IMR-90 (cell line): ENCODE data around the gene SYT3. TPM values are rescaled to one million over a fixed set of nuclear protein-coding genes. Genes with fewer than 3 reads are reported as not detected.

Experiments used
- ATAC-seq: fragments of 200-7000 bp; cut with Tn5 transposase; 2 replicates; pipeline ENCODE4 v1.9.1; 2020; ENCODE audit warnings: low read depth, mild to moderate bottlenecking, moderate library complexity
- BruUV-seq: library from RNA; stranded (reverse); fragments of 400-500 nt; replicated peaks from 2 replicates; lab custom pipeline; 2021; lab: Mats Ljungman, UMichigan
- CTCF ChIA-PET: fragments of 300-600 bp; formaldehyde crosslinking; extraction: SDS; loops from one replicate; lab custom pipeline; 2021; ENCODE audit warnings: antibody characterized with exemption; lab: Yijun Ruan, JAX
- POLR2A ChIA-PET: fragments of 300-600 bp; sonication (Branson Sonifier 250); formaldehyde crosslinking; loops from one replicate; lab custom pipeline; 2022; ENCODE audit warnings: antibody characterized with exemption; ENCODE audit not compliant: unreplicated experiment; lab: Charles Lee
- DNase-seq: peaks from one replicate; pipeline ENCODE4 v3.0.0; 2013
- H2AFZ ChIP-seq: replicated peaks from 2 replicates; pipeline ENCODE3; 2013; ENCODE audit warnings: low read length, mild to moderate bottlenecking; ENCODE audit not compliant: poor library complexity
- H2AK5ac ChIP-seq: 2 replicates; pipeline ENCODE4 v1.6.1; 2013; ENCODE audit warnings: low read depth, low read length, inconsistent platforms
- H2AK9ac ChIP-seq: replicated peaks from 2 replicates; pipeline ENCODE3; 2013; ENCODE audit warnings: mild to moderate bottlenecking, low read depth, low read length, moderate library complexity; ENCODE audit not compliant: poor library complexity
- H2BK120ac ChIP-seq: 2 replicates; pipeline ENCODE4 v1.6.1; 2013; ENCODE audit warnings: low read depth, low read length, inconsistent platforms
- H2BK15ac ChIP-seq: 3 replicates; pipeline ENCODE4 v1.6.1; 2013; ENCODE audit warnings: low read depth, low read length, inconsistent platforms
- H2BK20ac ChIP-seq: 2 replicates; pipeline ENCODE4 v1.6.1; 2013; ENCODE audit warnings: low read depth, mild to moderate bottlenecking, inconsistent platforms, low read length, moderate library complexity
- H2BK5ac ChIP-seq: 2 replicates; pipeline ENCODE4 v1.6.1; 2013; ENCODE audit warnings: mild to moderate bottlenecking, low read depth, low read length, inconsistent platforms; ENCODE audit not compliant: poor library complexity, severe bottlenecking
- H3K14ac ChIP-seq: replicated peaks from 2 replicates; pipeline ENCODE4 v1.6.1; 2013; ENCODE audit warnings: low read depth, low read length, inconsistent platforms
- H3K18ac ChIP-seq: 2 replicates; pipeline ENCODE4 v1.6.1; 2013; ENCODE audit warnings: low read depth, low read length, control low read depth
- H3K23ac ChIP-seq: 2 replicates; pipeline ENCODE4 v1.6.1; 2013; ENCODE audit warnings: low read depth, low read length, inconsistent platforms
- H3K27ac ChIP-seq: 2 replicates; pipeline ENCODE4 v1.5.1; 2013; ENCODE audit warnings: mild to moderate bottlenecking, control low read depth, low read length; ENCODE audit not compliant: insufficient read depth
- H3K27me3 ChIP-seq: 2 replicates; pipeline ENCODE4 v1.6.1; 2013; ENCODE audit warnings: low read length; ENCODE audit not compliant: control insufficient read depth, insufficient read depth
- H3K36me3 ChIP-seq: 2 replicates; pipeline ENCODE4 v1.6.1; 2013; ENCODE audit warnings: low read length, mixed read lengths; ENCODE audit not compliant: control insufficient read depth, insufficient read depth
- H3K4ac ChIP-seq: 2 replicates; pipeline ENCODE4 v1.6.1; 2013; ENCODE audit warnings: low read depth, low read length, inconsistent platforms
- H3K4me1 ChIP-seq: 2 replicates; pipeline ENCODE4 v1.6.1; 2013; ENCODE audit warnings: low read length, mixed read lengths; ENCODE audit not compliant: control insufficient read depth, insufficient read depth
- H3K4me2 ChIP-seq: 2 replicates; pipeline ENCODE4 v1.6.1; 2013; ENCODE audit warnings: low read depth, mild to moderate bottlenecking, control low read depth, low read length, moderate library complexity
- H3K4me3 ChIP-seq: 2 replicates; pipeline ENCODE4 v1.5.1; 2013; ENCODE audit warnings: low read depth, mild to moderate bottlenecking, control low read depth, low read length, moderate library complexity; ENCODE audit not compliant: insufficient read depth
- H3K56ac ChIP-seq: 2 replicates; pipeline ENCODE4 v1.6.1; 2013; ENCODE audit warnings: low read length, inconsistent platforms; ENCODE audit not compliant: insufficient read depth; ENCODE audit errors: extremely low read depth
- H3K79me1 ChIP-seq, 2 experiments: 2 replicates each; pipeline ENCODE4 v1.6.1; 2013; ENCODE audit warnings: low read length in 2 of 2, inconsistent platforms in 1 of 2, low read depth in 1 of 2
- H3K9ac ChIP-seq: 2 replicates; pipeline ENCODE4 v1.6.1; 2013; ENCODE audit warnings: low read depth, low read length, control low read depth
- H3K9me1 ChIP-seq: 2 replicates; pipeline ENCODE4 v1.6.1; 2013; ENCODE audit warnings: low read length, inconsistent platforms; ENCODE audit not compliant: insufficient read depth
- H3K9me3 ChIP-seq: 2 replicates; pipeline ENCODE4 v1.6.1; 2013; ENCODE audit warnings: low read length; ENCODE audit not compliant: control insufficient read depth, insufficient read depth
- H4K20me1 ChIP-seq: 2 replicates; pipeline ENCODE4 v1.6.1; 2013; ENCODE audit warnings: low read length, inconsistent platforms; ENCODE audit not compliant: insufficient read depth
- H4K5ac ChIP-seq: 2 replicates; pipeline ENCODE4 v1.6.1; 2013; ENCODE audit warnings: mild to moderate bottlenecking, low read depth, low read length, control low read depth
- H4K8ac ChIP-seq, 2 experiments: 2 replicates each; pipeline ENCODE4 v1.6.1; 2013; ENCODE audit warnings: low read depth in 2 of 2, low read length in 2 of 2, control low read depth in 1 of 2, inconsistent platforms in 1 of 2
- H4K91ac ChIP-seq: 2 replicates; pipeline ENCODE4 v1.6.1; 2013; ENCODE audit warnings: low read depth, low read length, inconsistent platforms; ENCODE audit not compliant: insufficient read depth
- BHLHE40 ChIP-seq: fragments of 150-350 bp; IDR thresholded peaks from 2 replicates; pipeline ENCODE4 v1.6.1; 2016; ENCODE audit warnings: mild to moderate bottlenecking, low read depth, low read length
- CEBPB ChIP-seq: IDR thresholded peaks from 2 replicates; pipeline ENCODE4 v1.6.1; 2012; ENCODE audit warnings: low read depth, low read length, improper control_type of control experiment
- FOS ChIP-seq: fragments of 150-350 bp; IDR thresholded peaks from 2 replicates; pipeline ENCODE4 v1.6.1; 2016; ENCODE audit warnings: low read depth, low read length
- MXI1 ChIP-seq: IDR thresholded peaks from 2 replicates; pipeline ENCODE4 v1.6.1; 2012; ENCODE audit warnings: low read depth, mild to moderate bottlenecking, low read length, moderate library complexity, borderline replicate concordance
- POLR2A ChIP-seq: IDR thresholded peaks from 2 replicates; pipeline ENCODE4 v1.6.1; 2012; ENCODE audit warnings: mild to moderate bottlenecking, low read depth, low read length
- RCOR1 ChIP-seq: IDR thresholded peaks from 2 replicates; pipeline ENCODE4 v1.6.1; 2012; ENCODE audit warnings: mild to moderate bottlenecking, low read length, improper control_type of control experiment; ENCODE audit not compliant: insufficient replicate concordance
- RFX5 ChIP-seq: IDR thresholded peaks from 2 replicates; pipeline ENCODE4 v1.8.0; 2012; ENCODE audit warnings: low read depth, mild to moderate bottlenecking, low read length, moderate library complexity
- WGBS, 2 experiments: methylation state at CpG; one replicate each; pipeline versions ENCODE4 v1.1.5 to v1.1.7; 2013; ENCODE audit warnings: missing lambda C conversion rate in 2 of 2; ENCODE audit not compliant: insufficient read length in 1 of 2; ENCODE audit errors: extremely low coverage in 2 of 2; 5-methylcytosine and 5-hydroxymethylcytosine counted together
- dilution Hi-C: fragments of 300-500 bp; cut with HindIII; formaldehyde crosslinking; loops from one replicate; pipeline ENCODE4 v1.14.3; 2018; ENCODE audit warnings: low sequenced_read_pairs; ENCODE audit not compliant: unreplicated experiment
- in situ Hi-C: fragments of 300-500 bp; cut with MboI; formaldehyde crosslinking; loops from 3 replicates; pipeline ENCODE4 v1.14.3; 2019; ENCODE audit warnings: low sequenced_read_pairs, inconsistent platforms, mixed read lengths
- intact Hi-C: fragments of 100-400 bp; cut with micrococcal nuclease; formaldehyde crosslinking; loops from 2 replicates; pipeline ENCODE4 v1.10.0; 2022
- polyA plus RNA-seq, 3 experiments: library from polyadenylated mRNA; depleted of rRNA; stranded (reverse); fragments of >200 nt; gene quantifications; 2 replicates each; pipeline ENCODE4 v1.2.3, GENCODE V29; 2012; ENCODE audit warnings: low replicate concordance in 1 of 3
- total RNA-seq: library from RNA; depleted of rRNA; stranded (reverse); fragments of >200 nt; gene quantifications from 2 replicates; pipeline ENCODE4 v1.2.3, GENCODE V29; 2012
- TF ChIP-seq, protein P1 (sequence below): fragments of 150-350 bp; IDR thresholded peaks from 2 replicates; pipeline ENCODE4 v1.6.1; 2017; ENCODE audit warnings: mild to moderate bottlenecking, antibody characterized with exemption, low read length, low read depth
- TF ChIP-seq, protein P2 (sequence below): fragments of 150-350 bp; IDR thresholded peaks from 2 replicates; pipeline ENCODE4 v1.6.1; 2016; ENCODE audit warnings: low read depth, mild to moderate bottlenecking, low read length, moderate library complexity, borderline replicate concordance
- TF ChIP-seq, protein P3 (sequence below): conservative IDR thresholded peaks from 2 replicates; pipeline ENCODE4 v1.5.1; 2012; ENCODE audit warnings: mild to moderate bottlenecking, low read depth, low read length, improper control_type of control experiment

Gene SYT3
- total and polyA plus RNA-seq, 2 of the 4 experiments (the other 2 are of a cell fraction), result 0.05 TPM; not detected in 1

DNA sequence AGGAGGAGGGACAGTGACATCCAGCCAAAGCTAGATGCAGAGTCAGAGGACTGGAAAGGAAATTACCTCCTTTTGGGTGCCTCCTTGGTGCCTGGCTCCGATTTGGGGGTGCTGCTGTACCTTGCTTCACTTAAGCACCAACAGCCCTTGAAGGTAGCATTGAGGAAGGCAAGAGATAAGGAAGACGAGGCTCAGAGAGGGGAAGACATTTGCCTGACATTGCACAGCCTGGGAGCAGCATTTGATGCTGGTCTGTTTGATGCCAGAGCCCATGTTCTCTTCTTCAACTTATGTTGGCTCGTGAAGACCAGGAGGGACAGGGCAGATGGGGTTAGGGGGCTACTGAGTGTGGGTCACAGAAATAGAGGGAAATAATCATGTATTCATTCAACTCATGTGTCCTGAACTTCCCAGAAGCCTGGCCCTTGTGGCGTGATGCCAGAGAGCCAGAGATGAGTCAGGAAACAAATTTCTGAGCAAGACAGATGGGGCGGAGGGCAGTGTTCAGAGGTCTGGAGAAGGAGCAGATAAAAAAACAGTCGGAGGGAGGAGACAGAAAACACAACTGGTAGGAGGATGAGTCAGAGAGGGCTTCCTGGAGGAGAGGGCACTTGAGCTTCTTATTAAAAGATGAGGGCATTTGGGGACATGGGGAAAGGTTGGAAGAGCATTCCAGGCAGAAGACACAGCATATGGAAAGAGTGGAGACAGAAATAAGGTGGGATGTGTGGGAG, 6.6 kb upstream of the SYT3 start:
- intact Hi-C loops (no loop called here), in situ Hi-C loops (no loop called here), dilution Hi-C loops (no loop called here)
- H3K23ac ChIP-seq, result no peak overlapping the region
- no peak for ATAC-seq
- H3K9ac ChIP-seq, result no peak overlapping the region
- DNase-seq, result peak; percentile 54
- H2AK9ac ChIP-seq, result no peak overlapping the region
- H2AK5ac ChIP-seq, result no peak overlapping the region
- H3K9me1 ChIP-seq, result no peaks in the 10 kb centered on the region
- no peak overlapping the region for H4K5ac ChIP-seq
- no TSS peak for BruUV-seq
- no peak overlapping the region for H4K8ac ChIP-seq
- no peak overlapping the region for H3K4me3 ChIP-seq
- H3K4me2 ChIP-seq, result no peak overlapping the region
- H3K56ac ChIP-seq, result no peak overlapping the region
- H4K20me1 ChIP-seq, result no peaks in the 10 kb centered on the region
- ChIA-PET POLR2A (no interaction called here), CTCF (no interaction called here)
- H2BK20ac ChIP-seq, result no peak overlapping the region
- no peak overlapping the region for H2BK15ac ChIP-seq
- no peak overlapping the region for H4K91ac ChIP-seq
- no peak overlapping the region for H3K27ac ChIP-seq
- H2BK120ac ChIP-seq, result no peak overlapping the region
- no peak overlapping the region for H2AFZ ChIP-seq
- TF ChIP-seq RCOR1 (no peak), FOS (no peak), MXI1 (no peak), BHLHE40 (no peak), POLR2A (no peak), RFX5 (no peak), CEBPB (no peak)
- TF ChIP-seq, protein P1, sequence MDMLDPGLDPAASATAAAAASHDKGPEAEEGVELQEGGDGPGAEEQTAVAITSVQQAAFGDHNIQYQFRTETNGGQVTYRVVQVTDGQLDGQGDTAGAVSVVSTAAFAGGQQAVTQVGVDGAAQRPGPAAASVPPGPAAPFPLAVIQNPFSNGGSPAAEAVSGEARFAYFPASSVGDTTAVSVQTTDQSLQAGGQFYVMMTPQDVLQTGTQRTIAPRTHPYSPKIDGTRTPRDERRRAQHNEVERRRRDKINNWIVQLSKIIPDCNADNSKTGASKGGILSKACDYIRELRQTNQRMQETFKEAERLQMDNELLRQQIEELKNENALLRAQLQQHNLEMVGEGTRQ, result no peak
- TF ChIP-seq, protein P2, sequence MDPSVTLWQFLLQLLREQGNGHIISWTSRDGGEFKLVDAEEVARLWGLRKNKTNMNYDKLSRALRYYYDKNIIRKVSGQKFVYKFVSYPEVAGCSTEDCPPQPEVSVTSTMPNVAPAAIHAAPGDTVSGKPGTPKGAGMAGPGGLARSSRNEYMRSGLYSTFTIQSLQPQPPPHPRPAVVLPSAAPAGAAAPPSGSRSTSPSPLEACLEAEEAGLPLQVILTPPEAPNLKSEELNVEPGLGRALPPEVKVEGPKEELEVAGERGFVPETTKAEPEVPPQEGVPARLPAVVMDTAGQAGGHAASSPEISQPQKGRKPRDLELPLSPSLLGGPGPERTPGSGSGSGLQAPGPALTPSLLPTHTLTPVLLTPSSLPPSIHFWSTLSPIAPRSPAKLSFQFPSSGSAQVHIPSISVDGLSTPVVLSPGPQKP, result no peak
- TF ChIP-seq, protein P3, sequence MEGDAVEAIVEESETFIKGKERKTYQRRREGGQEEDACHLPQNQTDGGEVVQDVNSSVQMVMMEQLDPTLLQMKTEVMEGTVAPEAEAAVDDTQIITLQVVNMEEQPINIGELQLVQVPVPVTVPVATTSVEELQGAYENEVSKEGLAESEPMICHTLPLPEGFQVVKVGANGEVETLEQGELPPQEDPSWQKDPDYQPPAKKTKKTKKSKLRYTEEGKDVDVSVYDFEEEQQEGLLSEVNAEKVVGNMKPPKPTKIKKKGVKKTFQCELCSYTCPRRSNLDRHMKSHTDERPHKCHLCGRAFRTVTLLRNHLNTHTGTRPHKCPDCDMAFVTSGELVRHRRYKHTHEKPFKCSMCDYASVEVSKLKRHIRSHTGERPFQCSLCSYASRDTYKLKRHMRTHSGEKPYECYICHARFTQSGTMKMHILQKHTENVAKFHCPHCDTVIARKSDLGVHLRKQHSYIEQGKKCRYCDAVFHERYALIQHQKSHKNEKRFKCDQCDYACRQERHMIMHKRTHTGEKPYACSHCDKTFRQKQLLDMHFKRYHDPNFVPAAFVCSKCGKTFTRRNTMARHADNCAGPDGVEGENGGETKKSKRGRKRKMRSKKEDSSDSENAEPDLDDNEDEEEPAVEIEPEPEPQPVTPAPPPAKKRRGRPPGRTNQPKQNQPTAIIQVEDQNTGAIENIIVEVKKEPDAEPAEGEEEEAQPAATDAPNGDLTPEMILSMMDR, result no peak
- no peaks in the 10 kb centered on the region for H3K4me1 ChIP-seq
- H3K14ac ChIP-seq, result no peak overlapping the region
- no peaks in the 10 kb centered on the region for H3K36me3 ChIP-seq
- 10% methylated on average over 3 of the region's 6 CpGs; no CpG with 5 or more reads in 1 of the 2 experiments for WGBS, 2 experiments
- H3K18ac ChIP-seq, result no peak overlapping the region
- H3K4ac ChIP-seq, result no peak overlapping the region
- H3K9me3 ChIP-seq, result no peaks in the 10 kb centered on the region
- H3K79me1 ChIP-seq, result no peaks in the 10 kb centered on the region
- H2BK5ac ChIP-seq, result no peak overlapping the region
- no peaks in the 10 kb centered on the region; the same call in 1 of the 2 replicates for H3K27me3 ChIP-seq
